ENCODE data around the gene HHIPL1.

HHIPL1 gene

DNA sequence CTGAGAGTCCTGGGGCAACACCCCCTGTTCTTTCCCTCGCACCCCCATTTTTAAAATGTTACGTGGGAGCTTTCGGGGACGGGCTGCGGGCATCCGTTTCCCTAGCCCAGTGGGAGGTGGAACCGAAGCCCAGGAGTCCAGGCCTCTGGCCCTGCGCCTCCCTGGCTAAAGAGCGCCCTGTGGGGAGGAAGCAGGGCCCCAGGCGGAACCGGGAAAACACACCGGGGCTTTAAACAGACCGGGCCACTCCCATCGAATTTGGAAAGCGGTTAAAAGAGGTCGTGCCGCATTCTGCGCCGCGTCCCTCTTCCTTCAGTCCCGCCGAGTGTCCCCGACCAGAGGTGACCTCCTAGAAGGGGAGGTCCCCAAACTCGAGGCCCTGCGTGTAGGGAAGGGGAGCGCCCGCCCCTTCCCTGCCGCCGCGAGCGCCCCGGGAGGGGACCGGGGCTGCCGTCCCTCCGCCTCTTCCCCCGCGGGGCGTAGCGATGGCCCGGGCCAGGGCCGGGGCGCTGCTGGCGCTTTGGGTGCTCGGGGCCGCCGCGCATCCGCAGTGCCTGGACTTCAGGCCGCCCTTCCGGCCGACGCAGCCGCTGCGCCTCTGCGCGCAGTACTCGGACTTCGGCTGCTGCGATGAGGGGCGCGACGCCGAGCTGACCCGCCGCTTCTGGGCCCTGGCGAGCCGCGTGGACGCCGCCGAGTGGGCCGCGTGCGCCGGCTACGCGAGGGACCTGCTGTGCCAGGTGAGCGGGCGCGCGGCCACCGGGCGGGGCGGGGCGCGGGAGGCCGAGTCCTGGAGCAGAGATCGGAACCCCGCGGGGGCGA, at the start of gene HHIPL1:
Gene HHIPL1 (plus strand): TSS at position 407 of the 822 bp plus-strand sequence. CDS start 79 bp downstream, at position 486.
- DNase-seq: no peak

DNA sequence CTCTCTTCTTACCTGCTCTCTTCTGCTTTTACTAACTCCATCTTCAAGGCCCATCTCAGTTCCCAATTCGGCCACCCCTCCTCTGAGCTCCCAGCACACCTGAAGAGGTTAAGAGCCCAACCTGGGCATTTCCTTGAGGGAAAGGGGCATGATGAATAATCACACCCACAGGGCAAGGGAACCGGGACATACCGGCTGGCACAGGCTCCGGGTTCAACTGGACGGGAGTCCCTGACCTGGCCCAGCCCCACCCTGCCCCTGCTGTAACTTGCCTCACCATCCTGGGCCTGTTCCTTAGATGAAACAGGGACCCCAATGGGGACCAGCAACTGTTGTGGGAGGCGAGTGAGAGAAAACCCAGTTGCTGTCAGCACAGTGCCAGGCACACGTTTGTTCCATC, 49.4 kb upstream of the HHIPL1 start:
- no peak for DNase-seq

DNA sequence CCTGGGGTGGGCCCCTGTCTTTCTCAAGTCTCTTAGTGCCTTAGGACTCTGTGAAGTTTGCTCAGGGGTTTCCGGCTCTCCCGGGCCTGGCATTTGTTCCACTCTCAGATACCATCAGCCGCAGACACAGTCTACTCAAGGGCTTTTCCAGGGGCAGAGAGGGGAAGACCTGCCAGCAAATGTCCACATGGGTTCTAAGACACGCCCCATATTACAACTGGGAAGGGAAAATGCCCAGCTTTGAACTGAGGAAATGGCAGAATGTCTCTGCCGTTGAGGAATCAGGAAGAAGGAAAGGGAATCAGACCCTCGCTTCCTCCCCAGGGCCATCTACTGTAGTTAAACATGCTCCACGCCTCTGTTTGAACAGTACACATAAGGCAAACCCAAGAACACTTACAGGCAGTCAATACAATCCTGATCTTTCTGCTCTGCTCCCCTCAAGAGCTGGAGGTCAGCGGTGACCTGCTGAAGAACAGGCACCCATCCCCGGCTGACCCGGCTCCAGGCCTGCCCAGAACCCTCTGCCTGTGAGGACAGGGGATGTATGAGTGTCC, 48.8 kb upstream of the HHIPL1 start:
- no peak for DNase-seq

DNA sequence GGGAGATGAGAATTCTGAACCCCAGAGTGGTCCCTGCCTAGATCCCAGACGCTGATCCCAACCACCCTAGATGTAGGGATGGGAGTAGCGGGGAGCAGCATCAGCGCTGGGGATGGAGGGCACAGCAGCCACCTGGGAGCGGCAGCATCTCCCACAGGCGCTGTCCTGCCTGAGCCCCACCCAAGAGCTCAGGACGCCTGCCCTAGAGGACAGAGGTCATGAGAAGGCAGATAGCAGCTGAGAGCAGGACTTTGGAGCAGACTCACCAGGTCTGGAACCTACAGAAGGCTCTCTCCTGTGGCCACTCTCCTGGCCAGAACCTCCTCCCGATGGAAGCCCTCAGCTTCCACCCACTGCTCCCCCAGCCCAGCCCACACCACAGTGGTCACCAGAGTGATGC, 48.2 kb upstream of the HHIPL1 start:
- DNase-seq: no peak

DNA sequence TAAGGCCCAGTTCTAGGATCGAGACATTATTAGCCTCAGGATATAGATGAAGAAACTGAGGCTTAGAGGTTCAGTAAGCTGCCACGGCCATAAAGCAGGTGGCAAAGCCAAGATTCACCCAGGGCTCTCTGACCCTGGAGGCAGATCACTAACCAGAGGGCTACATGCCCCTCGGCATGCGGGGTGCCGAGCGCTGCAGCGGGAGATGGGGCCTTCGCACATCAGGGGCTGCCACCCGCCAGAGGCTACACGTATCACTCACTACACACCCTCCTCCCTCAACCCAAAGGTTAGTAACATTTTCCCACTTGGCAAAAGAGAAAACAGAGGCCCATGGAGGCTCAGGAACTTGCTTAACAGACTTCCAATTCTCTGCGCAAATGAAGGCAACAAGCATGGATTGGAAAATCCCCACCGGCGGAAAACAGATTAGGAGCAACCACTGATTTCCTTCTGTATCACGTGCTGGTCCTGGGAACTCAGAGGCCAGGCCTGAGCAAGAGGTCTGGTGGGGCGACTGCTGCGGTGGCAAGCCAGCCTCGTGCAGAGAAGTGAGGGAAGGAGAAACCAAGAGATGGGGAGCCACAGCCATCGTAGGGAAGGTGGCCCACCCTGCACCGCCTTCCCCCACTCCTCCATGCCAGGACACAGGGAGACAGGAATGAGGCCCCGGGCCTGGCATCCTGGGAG, 46.9 kb upstream of the HHIPL1 start:
- DNase-seq: no peak

DNA sequence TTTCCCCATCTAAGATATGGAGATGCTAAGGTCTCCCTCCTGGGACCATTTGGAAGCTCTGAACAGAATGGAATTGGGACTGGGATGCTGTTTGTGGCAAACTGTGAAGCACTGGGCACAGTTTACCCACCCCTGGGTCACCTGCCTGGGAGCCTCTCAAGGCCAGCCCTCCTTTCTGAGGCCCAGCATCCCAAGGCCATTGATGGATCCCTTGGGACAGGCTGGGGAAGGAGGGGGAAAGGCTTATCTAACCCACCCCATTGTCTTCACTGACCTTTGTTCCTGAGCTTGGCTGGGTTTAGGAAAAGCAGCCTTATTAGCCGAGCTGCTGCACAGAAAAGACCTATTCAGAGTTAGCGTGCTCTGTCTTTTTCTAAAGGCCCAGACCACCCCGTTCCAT, 46.2 kb upstream of the HHIPL1 start:
- DNase-seq: no peak

DNA sequence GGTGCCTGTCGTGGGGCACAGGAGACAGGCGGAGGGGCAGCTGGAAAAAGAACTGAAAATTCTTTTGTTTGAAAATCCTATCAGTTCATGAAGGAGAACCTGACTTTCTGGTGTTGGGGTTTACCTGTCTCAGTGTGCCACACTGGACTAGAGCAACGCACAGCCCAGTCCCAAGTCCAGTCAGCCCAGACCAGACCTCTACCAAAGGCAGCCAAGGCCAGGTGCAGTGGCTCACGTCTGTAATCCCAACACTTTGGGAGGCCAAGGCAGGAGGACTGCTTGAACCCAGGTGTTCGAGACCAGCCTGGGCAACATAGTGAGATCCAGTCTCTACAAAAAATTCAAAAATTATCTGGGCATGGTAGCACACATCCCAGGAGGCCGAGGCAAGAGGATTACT, 45.5 kb upstream of the HHIPL1 start:
- DNase-seq: no peak

DNA sequence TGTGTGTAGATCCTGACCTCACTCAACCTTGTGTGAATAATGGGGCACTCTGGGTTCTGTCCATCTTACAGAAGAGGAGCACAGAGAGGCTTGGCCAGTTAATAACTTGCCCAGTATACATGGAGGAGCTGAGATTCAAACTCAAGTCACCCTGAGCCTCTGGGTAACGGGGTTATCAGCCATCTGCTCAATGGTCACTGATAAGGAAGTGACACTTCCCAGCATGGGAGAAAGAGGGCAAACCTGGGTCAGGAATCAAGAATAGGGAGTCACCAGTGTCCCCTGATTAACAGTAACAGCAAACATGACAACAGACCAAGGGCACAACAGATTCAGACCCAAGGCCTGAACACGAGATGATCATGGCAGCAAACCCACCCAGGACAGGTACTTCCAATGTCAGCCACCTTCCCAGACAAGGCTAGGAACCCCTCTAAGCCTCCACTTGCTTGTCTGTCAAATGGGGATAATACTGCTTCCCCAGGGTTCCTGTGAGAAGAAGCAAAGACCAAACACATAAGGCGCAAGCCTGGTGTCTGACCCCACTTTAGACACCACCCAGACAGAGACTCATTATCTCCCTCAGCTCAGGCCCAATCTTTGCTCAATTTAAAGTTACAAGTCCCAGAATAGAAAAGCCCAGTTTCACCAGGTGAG, 44.6 kb upstream of the HHIPL1 start:
- no peak for DNase-seq

DNA sequence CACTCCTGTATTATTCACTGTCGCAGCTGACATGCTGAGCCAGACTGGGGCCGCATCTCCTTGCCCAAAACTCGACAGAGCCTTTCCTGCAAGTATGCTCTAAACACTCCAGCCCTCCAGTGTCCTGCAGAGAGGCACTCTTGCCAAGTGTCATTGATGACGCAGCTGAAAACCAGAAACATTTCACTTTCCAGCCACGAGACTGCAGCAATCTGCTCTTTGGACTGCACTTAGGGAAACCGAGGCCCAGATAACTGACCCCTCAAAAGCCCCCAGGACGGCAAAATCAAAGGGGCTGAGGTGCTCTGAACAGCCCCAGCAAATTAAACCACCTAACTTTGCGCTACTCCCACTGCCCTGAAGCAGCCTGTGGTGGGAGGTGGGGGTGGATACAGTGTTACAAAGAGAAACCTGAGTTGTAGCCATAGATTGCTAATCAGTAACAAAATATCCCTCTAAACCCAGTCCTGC, 43.5 kb upstream of the HHIPL1 start:
- DNase-seq: no peak

DNA sequence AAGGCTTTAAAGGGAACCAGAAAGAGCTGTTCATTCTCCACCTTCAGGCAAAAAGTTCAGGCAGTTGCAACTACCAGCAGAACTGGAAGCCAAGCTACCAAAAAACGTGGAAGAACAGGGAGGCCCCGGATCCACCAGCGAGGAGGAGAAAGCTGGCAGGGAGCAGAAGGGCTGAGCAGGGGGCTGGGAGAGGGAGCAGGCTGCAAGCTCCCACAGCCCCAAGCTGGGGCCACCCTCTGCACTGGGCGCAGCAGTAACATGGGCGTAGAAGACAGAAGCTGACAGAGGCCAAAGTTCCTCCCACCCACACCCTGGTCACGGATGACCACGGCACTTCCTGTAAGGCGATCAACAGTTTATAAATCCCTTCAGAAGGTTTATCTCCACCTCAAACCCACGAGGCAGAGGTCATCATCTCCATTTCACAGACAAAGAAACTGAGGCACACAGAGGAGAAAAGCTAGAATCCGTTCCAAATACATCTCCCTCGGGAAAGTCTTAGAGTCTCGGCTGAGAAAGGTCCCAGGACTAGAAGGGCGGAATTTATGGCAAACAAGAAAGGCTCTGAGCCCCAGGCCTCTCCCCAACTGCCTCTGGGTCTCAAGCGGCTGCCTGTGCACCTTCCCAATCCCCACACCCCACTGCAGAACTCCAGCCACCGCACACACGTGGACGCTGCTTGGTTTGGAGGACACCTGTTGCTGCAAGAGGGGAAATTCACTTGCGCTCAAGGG, 42.7 kb upstream of the HHIPL1 start:
- no peak for DNase-seq

DNA sequence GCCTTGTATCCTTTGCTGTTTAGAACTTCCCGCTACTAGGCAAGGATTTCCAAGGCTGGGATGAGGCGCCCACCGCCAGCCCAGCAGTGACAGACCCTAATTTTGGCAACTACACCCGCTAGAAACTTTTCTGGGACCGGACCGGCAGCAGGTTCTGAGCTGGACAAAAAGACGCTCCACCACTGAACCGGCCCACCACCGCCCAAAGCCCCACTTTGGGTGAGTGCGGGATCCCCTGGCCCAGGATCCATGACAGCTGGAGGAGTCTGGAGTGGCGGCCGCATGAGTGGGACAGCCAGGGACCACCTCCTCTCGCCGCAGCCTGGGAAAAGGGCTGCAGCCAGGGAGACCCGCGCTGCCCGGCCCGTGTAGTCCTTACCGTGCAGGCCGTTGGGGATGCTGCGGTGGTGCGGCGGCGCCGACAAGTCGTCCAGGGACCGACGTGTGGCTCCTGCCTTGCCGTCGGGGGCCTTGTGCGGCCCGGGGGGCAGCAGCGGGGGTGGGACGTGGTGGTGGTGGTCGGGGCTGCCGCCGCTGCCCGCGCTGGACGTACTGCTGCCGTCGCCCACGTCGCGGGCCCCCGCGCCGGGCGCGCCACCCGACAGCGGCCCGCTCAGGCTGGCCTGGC, 42.0 kb upstream of the HHIPL1 start:
- DNase-seq: no peak

DNA sequence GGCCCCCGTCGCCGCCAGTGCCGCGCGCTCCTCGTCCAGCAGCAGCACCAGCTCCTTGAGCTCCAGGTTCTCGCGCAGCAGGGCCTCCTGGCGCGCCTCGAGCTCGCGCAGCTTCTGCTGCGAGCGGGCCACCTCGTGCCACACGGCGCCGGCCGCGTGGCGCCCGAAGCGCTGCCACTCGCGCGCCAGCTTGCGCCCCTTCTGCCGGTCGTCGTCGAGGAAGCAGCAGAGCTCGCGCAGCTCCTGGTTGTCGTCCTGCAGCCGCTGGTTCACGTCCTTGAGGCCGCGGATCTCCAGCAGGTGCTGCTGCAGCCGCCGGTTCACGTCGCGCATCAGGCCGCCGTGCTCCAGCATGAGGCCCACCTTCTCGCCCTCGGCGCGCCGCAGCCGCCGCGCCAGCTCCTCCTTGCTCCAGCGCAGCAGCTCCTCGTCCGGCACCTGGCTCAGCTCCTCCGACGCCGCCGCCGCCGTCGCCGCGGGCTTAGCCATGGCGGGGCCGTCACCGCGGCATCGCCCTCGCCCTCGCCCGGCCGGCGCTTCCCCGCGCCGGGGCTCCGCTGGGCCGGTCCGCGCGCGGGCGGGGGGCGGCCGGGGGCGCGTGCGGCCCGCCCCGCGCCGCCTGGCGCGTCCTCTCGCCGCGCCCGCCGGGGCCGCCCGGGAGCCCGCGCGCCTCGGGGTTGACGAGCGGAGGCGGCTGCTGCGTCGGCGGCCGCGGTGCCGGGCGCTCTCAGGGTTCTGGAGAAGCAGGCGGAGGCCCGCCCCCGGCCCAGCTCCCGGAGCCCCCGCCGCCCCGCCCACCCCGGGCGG, 41.3 kb upstream of the HHIPL1 start, which contains the start of gene CCDC85C:
Gene CCDC85C (minus strand): TSS at position 737 of the 807 bp plus-strand sequence. CDS start 248 bp downstream, at position 489.
- peak; percentile 68 for DNase-seq

DNA sequence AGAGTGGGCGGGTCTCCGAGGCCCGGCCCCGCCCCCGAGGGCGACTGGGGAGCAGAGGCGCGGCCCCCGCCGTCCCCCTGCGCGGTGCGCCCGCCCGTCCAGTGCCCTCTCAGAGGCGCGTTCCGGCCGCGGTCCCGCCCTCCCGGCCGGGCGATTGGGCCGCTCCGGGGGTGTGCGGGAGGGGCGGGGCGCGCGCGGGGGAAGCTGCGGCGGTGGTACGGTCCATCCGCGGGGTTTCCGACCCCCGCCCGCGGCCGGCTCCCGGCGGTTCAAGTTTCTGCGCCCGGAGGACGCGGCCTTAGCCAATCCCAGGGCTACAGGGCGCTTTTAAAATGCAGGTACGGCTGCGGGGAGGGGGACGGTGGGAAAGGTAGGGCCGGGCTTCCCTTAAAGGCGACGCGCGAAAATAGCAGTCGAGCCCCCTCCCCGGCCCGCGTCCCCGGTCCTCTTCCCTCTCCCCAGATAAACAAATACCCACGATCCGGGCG, 40.6 kb upstream of the HHIPL1 start:
- peak; percentile 98 for DNase-seq

DNA sequence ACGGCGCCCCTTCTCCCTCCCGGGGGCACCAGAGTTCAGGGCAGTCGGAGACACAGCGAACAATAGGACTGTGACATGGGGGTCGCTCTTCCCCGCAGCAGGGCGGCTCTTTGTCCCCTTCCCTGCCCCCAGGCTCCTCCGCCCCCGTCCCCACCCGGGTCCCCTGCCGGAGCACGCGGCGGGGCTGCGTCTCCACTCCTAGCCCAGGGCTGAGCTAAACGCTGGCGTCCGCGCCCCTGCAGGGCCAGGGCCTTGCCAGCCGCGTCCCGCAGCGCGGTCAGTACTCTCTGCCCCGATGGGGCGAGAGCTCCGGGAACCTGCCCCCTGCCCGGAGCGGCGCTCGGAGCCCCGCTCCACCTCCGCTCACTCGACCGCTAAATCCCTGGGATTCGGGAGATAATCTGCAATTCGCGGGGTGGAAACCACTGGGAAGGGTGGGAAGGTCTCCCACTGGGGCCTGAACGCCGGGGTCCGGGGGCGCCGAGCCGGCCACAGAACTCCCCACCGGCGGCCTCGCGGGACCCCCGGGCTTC, 40.1 kb upstream of the HHIPL1 start:
- DNase-seq: peak; percentile 62

DNA sequence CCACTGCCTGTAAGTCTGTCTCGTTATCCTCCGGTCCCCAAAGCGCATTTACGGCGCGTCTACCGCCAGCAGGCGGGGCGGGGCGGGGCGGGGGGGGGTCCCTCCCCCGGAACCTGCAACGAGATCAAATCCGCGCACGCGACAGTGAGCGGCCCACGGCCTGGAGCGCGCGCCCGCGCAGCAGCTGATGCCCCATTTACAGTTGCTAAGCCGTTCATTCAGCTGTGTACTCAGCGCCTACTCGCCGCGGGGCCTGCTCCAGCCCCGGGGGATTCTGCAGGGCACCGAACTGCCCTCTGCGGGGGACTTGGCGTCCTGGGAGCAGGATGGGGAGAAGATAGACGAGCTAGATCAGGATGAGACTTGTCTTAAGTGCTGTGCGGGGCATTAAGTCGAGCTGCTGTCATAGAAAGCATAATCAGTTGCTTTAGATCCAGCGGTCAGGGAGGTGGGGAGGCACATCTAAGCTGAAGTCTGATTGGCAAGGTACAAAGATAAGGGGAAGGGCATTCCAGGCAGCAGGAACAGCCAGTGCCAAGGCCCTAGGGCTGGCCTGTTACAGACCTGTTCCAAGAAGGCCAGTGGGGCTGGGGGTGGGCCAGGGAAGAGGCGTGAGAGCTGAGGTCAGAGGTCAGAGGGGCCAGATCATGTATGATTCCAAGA, 39.5 kb upstream of the HHIPL1 start:
- peak; percentile 93 for DNase-seq

DNA sequence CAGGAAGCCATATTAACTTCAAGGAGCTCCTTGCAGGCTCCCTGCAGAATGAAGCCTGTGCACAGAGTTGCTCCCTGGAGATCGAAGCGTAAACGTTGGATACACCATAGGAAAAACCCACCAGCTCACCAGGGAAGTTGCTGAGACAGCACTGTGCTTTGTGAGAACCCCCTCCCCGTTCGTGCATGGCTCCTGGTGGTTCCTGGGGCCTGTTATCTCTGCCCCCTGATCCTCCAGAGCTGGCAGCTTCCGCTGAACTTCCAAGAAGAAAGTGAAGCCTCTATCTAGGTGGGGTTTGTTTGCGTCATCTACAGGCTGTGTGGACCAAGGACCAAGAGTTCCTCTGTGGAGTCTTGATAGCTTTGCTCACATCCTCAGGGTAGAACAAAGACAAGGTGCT, 38.6 kb upstream of the HHIPL1 start:
- no peak for DNase-seq

DNA sequence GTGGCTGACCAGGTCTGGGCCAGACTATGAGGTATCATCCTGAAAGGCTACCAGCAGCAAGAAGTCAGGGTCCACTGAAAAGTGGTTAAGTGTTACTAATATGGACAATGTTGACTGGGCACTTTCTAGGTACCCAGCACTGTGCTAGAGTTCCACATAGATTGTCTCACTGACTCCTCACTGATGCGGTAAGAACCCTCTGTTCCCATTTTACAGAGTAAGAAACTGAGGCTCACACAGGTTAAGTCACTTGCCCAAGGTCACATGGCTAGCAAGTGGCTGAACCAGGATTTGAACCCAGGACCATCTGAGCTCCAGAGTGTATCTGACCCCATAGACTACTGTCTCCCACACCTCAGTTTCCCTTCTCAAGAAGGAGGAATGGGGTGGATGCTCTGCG, 36.3 kb upstream of the HHIPL1 start:
- no peak for DNase-seq

DNA sequence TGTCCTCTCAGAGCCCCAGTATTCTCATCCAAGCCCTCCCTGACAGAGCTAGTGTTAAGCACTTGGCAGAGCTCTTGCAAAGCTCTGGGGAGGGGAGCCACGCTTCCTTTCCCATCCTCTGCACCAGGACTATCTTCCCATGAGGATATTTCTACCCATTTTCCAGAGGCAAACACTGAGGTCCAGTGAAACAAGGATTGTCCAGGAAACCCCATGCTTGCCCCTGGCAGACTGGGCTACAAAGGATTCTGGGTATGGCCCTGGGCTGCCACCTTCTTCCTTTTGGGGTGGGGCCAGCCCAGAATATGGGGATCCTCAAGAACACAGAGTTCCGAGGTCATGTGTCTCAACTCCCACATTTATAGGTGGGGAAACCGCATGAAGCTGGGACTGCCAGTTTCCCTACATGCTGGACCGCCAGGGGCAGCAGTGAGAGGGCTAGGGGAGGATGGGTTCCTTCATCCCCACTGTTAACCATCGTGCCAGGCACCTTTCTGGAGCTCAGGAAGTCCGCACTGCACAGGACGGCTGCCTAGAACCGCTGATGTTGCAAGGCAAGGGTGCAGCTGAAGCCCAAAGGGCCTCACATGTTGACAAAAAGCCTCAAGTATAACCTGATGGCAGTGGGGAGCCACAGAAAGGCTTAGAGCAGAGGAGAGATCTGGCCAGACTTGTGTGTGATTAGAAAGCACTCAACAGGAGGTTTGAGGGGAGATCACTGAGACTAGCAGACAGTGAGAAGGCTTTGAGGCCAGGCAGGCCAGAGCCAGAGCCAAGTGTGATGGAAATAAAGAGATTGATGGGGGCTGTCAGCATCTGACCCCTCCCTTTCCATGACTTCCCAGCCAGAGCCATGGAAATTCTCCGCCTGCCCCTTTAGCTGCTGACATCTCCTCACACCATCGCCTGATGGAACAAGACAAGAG, 35.4 kb upstream of the HHIPL1 start:
- no peak for DNase-seq

DNA sequence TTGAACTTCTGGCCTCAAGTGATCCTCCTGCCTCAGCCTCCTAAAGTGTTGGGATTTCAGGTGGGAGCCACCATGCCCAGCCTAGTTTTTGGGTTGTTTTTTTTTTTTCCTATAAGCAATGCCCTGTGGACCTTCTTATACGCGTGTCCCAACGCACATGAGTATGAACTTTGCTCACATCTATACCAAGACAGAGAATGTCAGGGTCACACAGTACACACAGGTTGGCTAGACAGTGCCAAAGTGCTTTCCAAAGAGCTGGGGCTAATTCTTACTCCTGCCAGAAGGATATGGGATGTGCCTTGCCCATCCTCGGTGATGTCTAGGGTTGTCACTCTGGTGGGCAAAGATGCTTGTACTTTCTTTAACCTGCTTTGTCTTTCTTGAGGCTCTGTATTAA, 33.3 kb upstream of the HHIPL1 start:
- no peak for DNase-seq
